Endothelial cell of umbilical vein (primary cell): ENCODE results near the gene UCKL1. TPM values are rescaled to one million over a fixed set of nuclear protein-coding genes. Genes with fewer than 3 reads are reported as not detected.

ENCODE experiments used
- BruUV-seq: library from RNA; stranded (reverse); fragments of 400-500 nt; replicated peaks from 2 replicates; lab custom pipeline; 2021; lab: Mats Ljungman, UMichigan
- CTCF ChIA-PET: fragments of 300-600, 350-600 bp; sonication (Branson Sonifier 250); formaldehyde crosslinking; loops from one replicate; lab custom pipeline; 2021; ENCODE audit warnings: antibody characterized with exemption, inconsistent platforms; lab: Charles Lee
- POLR2A ChIA-PET: fragments of 300-600, 350-600 bp; sonication (Branson Sonifier 250); formaldehyde crosslinking; loops from one replicate; lab custom pipeline; 2021; ENCODE audit warnings: antibody characterized with exemption, inconsistent platforms; lab: Charles Lee
- DNase-seq: peaks from one replicate; pipeline ENCODE4 v3.0.0-alpha.2; 2011; ENCODE audit warnings: low read depth, low spot score
- FAIRE-seq: peaks from 2 replicates; lab custom pipeline; 2011; peaks lifted over from hg19 to GRCh38; lab: Jason Lieb, UNC
- H2AFZ ChIP-seq: 2 replicates; pipeline ENCODE4 v1.6.0; 2012; ENCODE audit warnings: low read depth, low read length, control low read depth, inconsistent platforms
- H3K27ac ChIP-seq: 2 replicates; pipeline ENCODE4 v1.5.1; 2011; ENCODE audit warnings: low read depth, mild to moderate bottlenecking, control low read depth, low read length, moderate library complexity; ENCODE audit not compliant: insufficient read depth
- H3K27me3 ChIP-seq, 2 experiments: 2 replicates each; pipeline versions ENCODE4 v1.6.0 to v1.6.1; 2011; ENCODE audit warnings: low read length in 2 of 2, mixed read lengths in 1 of 2; ENCODE audit not compliant: control insufficient read depth in 2 of 2, insufficient read depth in 2 of 2
- H3K36me3 ChIP-seq, 2 experiments: 2 replicates in 1 of 2; 3 replicates in 1 of 2; pipeline ENCODE4 v1.5.1; 2011; ENCODE audit warnings: low read length in 2 of 2, mild to moderate bottlenecking in 1 of 2, moderate library complexity in 1 of 2; ENCODE audit not compliant: control insufficient read depth in 2 of 2, insufficient read depth in 2 of 2; ENCODE audit errors: extremely low read depth in 1 of 2
- H3K4me1 ChIP-seq: 3 replicates; pipeline ENCODE4 v1.5.1; 2011; ENCODE audit warnings: mild to moderate bottlenecking, low read length; ENCODE audit not compliant: control insufficient read depth, insufficient read depth; ENCODE audit errors: extremely low read depth
- H3K4me2 ChIP-seq: 2 replicates; pipeline ENCODE4 v1.6.1; 2011; ENCODE audit warnings: low read length, control low read depth, mixed read lengths; ENCODE audit not compliant: insufficient read depth
- H3K4me3 ChIP-seq, 3 experiments: fragments of 200-600 bp in 1 of 3; sonication (generic), shearing (Covaris generic) in 1 of 3; replicated peaks in 1 of 3; 2 replicates each; pipeline ENCODE4 v1.5.1; 2011 to 2016; ENCODE audit warnings: control low read depth in 3 of 3, low read length in 3 of 3, mild to moderate bottlenecking in 2 of 3, inconsistent platforms in 1 of 3, low read depth in 1 of 3, moderate library complexity in 1 of 3; ENCODE audit not compliant: insufficient read depth in 1 of 3
- H3K79me2 ChIP-seq: 2 replicates; pipeline ENCODE4 v1.6.0; 2012; ENCODE audit warnings: low read length, inconsistent platforms; ENCODE audit not compliant: control insufficient read depth, insufficient read depth
- H3K9ac ChIP-seq: replicated peaks from 2 replicates; pipeline ENCODE3; 2011; ENCODE audit warnings: low read length, control low read depth; ENCODE audit not compliant: insufficient read depth; ENCODE audit errors: extremely low read depth
- H3K9me1 ChIP-seq: replicated peaks from 3 replicates; pipeline ENCODE4 v1.6.0; 2011; ENCODE audit warnings: mild to moderate bottlenecking, low read length; ENCODE audit not compliant: control insufficient read depth, insufficient read depth; ENCODE audit errors: extremely low read depth
- H3K9me3 ChIP-seq: replicated peaks from 2 replicates; pipeline ENCODE4 v1.5.1; 2012; ENCODE audit warnings: low read length, inconsistent platforms; ENCODE audit not compliant: control insufficient read depth, insufficient read depth
- H4K20me1 ChIP-seq: replicated peaks from 2 replicates; pipeline ENCODE3; 2011; ENCODE audit warnings: mild to moderate bottlenecking, low read length; ENCODE audit not compliant: control insufficient read depth, insufficient read depth; ENCODE audit errors: extremely low read depth
- CTCF ChIP-seq, 2 donors: IDR thresholded peaks; 1 replicate in 1 of 2; 2 replicates in 1 of 2; pipeline ENCODE4 v1.5.1; 2011; ENCODE audit warnings: low read length in 2 of 2, mild to moderate bottlenecking in 2 of 2, moderate library complexity in 2 of 2, control low read depth in 1 of 2, inconsistent platforms in 1 of 2, low read depth in 1 of 2; ENCODE audit not compliant: insufficient read depth in 1 of 2; ENCODE audit errors: extremely low read depth in 1 of 2
- EZH2 ChIP-seq: IDR thresholded peaks from 2 replicates; pipeline ENCODE4 v1.6.1; 2012; ENCODE audit warnings: borderline replicate concordance, low read depth, mild to moderate bottlenecking, moderate library complexity, low read length, inconsistent platforms; ENCODE audit not compliant: severe bottlenecking
- FOS ChIP-seq: IDR thresholded peaks from 2 replicates; pipeline ENCODE4 v1.6.1; 2011; ENCODE audit warnings: mild to moderate bottlenecking, low read length, moderate library complexity, borderline replicate concordance; ENCODE audit not compliant: insufficient read depth
- GATA2 ChIP-seq: IDR thresholded peaks from 2 replicates; pipeline ENCODE4 v1.7.0; 2011; ENCODE audit warnings: low read depth, mild to moderate bottlenecking, moderate library complexity, mixed read lengths, low read length; ENCODE audit not compliant: insufficient read length, insufficient read depth
- JUN ChIP-seq: IDR thresholded peaks from 2 replicates; pipeline ENCODE4 v1.6.1; 2011; ENCODE audit warnings: borderline replicate concordance, low read depth; ENCODE audit not compliant: insufficient read length, insufficient read depth
- MAX ChIP-seq: IDR thresholded peaks from 2 replicates; pipeline ENCODE4 v1.6.1; 2011; ENCODE audit not compliant: insufficient read depth, insufficient read length
- MYC ChIP-seq: IDR thresholded peaks from one replicate; pipeline ENCODE4 v1.6.1; 2011; ENCODE audit warnings: mild to moderate bottlenecking, low read depth, low read length
- POLR2A ChIP-seq: IDR thresholded peaks from 2 replicates; pipeline ENCODE4 v1.6.1; 2012; ENCODE audit warnings: low read depth, mild to moderate bottlenecking, control low read depth, low read length
- POLR2AphosphoS5 ChIP-seq: IDR thresholded peaks from 2 replicates; pipeline ENCODE4 v1.6.1; 2012; ENCODE audit warnings: low read depth, mild to moderate bottlenecking, control low read depth, low read length, moderate library complexity; ENCODE audit not compliant: insufficient read depth
- dilution Hi-C: fragments of 300-500 bp; cut with MboI; formaldehyde crosslinking; loops from one replicate; pipeline ENCODE4 v1.15.0; 2019; ENCODE audit warnings: low sequenced_read_pairs; ENCODE audit not compliant: extremely low pct_ligation_motif_present
- intact Hi-C: fragments of 100-400 bp; cut with micrococcal nuclease; formaldehyde crosslinking; loops from one replicate; pipeline ENCODE4 v1.10.0; 2022
- polyA plus RNA-seq, 4 experiments: library from polyadenylated mRNA; depleted of rRNA in 3 of 4; stranded (reverse) in 3 of 4; unstranded in 1 of 4; fragments of >200 nt; gene quantifications; 2 replicates each; pipeline versions ENCODE4 v1.2.1 to v1.2.3, GENCODE V29; 2011 to 2012; ENCODE audit warnings: missing spikeins in 1 of 4
- total RNA-seq: library from RNA; stranded (reverse); gene quantifications from 2 replicates; pipeline ENCODE4 v1.2.3, GENCODE V29; 2021

The UCKL1 gene
- total and polyA plus RNA-seq, 2 donors (not counting 3 experiments of a cell fraction or from before 2014, with no cell fraction given): 51.1 to 78.8 TPM

- FAIRE-seq (peak; percentile 43), DNase-seq (no peak)
- H3K79me2 ChIP-seq: peaks cover 15% of the 10 kb centered on the region
- H3K4me3 ChIP-seq: no peak overlapping the region
- dilution Hi-C loops (no loop called here), intact Hi-C loops (loop anchor here (1.0 kb wide), 1 partner anchor 423 kb away; the partner anchor contains the start of gene PPDPF)
- H3K27me3 ChIP-seq: no peaks in the 10 kb centered on the region
- BruUV-seq: no TSS peak
- no peak overlapping the region for H2AFZ ChIP-seq
- H3K9ac ChIP-seq: no peak overlapping the region
- no peak overlapping the region for H3K4me2 ChIP-seq
- no peaks in the 10 kb centered on the region for H3K9me3 ChIP-seq
- H3K9me1 ChIP-seq: no peaks in the 10 kb centered on the region
- H4K20me1 ChIP-seq: no peaks in the 10 kb centered on the region
- H3K36me3 ChIP-seq: peaks cover 8 to 42% of the 10 kb centered on the region in 2 experiments
- peaks cover 17% of the 10 kb centered on the region for H3K4me1 ChIP-seq
- CTCF ChIA-PET: interaction anchor here (0.7 to 1.1 kb wide), 2 partner anchors 15 to 157 kb away, joined by 3 read pairs; no protein-coding TSS in a partner anchor
- no peak overlapping the region for H3K27ac ChIP-seq
- POLR2A ChIA-PET: no interaction called here
- no peak for TF ChIP-seq MAX
- TF ChIP-seq POLR2A: peak; percentile 20
- TF ChIP-seq FOS: no peak
- TF ChIP-seq MYC: no peak
- TF ChIP-seq EZH2: no peak
- no peak for TF ChIP-seq JUN
- no peak for TF ChIP-seq CTCF (IDR thresholded peaks at IDR 0.05; ENCODE audit: extremely low read depth in 1 of 2, insufficient read depth in 1 of 2, low read depth in 1 of 2, low read length in 2 of 2)
- no peak for TF ChIP-seq POLR2AphosphoS5
- no peak for TF ChIP-seq GATA2
Observed at GRCh38 chr20:63942969-63943807, 13.0 kb downstream of the UCKL1 start.
